Measurements from ENCODE around the gene CNOT1. TPM values are rescaled to one million over a fixed set of nuclear protein-coding genes. Genes with fewer than 3 reads are reported as not detected.

Gene CNOT1
- polyA plus RNA-seq, 1 experiment = 133 TPM

GRCh38 chr16:58655215-58655596 lies 25.6 kb upstream of the CNOT1 start:
- ChIA-PET CTCF (no interaction called here), POLR2A (no interaction called here)
- no peak overlapping the region for H3K4me3 ChIP-seq (ENCODE audit: low read depth, low read length)
- TF ChIP-seq, protein P1, sequence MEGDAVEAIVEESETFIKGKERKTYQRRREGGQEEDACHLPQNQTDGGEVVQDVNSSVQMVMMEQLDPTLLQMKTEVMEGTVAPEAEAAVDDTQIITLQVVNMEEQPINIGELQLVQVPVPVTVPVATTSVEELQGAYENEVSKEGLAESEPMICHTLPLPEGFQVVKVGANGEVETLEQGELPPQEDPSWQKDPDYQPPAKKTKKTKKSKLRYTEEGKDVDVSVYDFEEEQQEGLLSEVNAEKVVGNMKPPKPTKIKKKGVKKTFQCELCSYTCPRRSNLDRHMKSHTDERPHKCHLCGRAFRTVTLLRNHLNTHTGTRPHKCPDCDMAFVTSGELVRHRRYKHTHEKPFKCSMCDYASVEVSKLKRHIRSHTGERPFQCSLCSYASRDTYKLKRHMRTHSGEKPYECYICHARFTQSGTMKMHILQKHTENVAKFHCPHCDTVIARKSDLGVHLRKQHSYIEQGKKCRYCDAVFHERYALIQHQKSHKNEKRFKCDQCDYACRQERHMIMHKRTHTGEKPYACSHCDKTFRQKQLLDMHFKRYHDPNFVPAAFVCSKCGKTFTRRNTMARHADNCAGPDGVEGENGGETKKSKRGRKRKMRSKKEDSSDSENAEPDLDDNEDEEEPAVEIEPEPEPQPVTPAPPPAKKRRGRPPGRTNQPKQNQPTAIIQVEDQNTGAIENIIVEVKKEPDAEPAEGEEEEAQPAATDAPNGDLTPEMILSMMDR (IDR thresholded peaks at IDR 0.05; ENCODE audit: insufficient read depth, low read depth, low read length) = no peak
- H3K36me3 ChIP-seq (ENCODE audit: control insufficient read depth, insufficient read depth, low read length) = no peaks in the 10 kb centered on the region
- DNase-seq (ENCODE audit: low read depth) = no peak
- H3K27me3 ChIP-seq (ENCODE audit: control insufficient read depth, insufficient read depth, low read length) = no peaks in the 10 kb centered on the region; the same call in 1 of the 2 replicates

- H3K4me3 ChIP-seq (ENCODE audit: low read depth, low read length) = no peak overlapping the region
- H3K36me3 ChIP-seq (ENCODE audit: control insufficient read depth, insufficient read depth, low read length) = no peaks in the 10 kb centered on the region
- POLR2A ChIA-PET = no interaction called here
- no peaks in the 10 kb centered on the region; the same call in 1 of the 2 replicates for H3K27me3 ChIP-seq (ENCODE audit: control insufficient read depth, insufficient read depth, low read length)
- CTCF ChIA-PET = no interaction called here
- TF ChIP-seq, protein P1 (IDR thresholded peaks at IDR 0.05; ENCODE audit: insufficient read depth, low read depth, low read length) = no peak
- DNase-seq (ENCODE audit: low read depth) = no peak
Observed at GRCh38 chr16:58654560-58655214, 25.1 kb upstream of the CNOT1 start.

- H3K36me3 ChIP-seq (ENCODE audit: control insufficient read depth, insufficient read depth, low read length) = no peaks in the 10 kb centered on the region
- DNase-seq (ENCODE audit: low read depth) = no peak
- no peaks in the 10 kb centered on the region; the same call in 1 of the 2 replicates for H3K27me3 ChIP-seq (ENCODE audit: control insufficient read depth, insufficient read depth, low read length)
- ChIA-PET CTCF (interaction anchor here (0.6 to 2.6 kb wide), 5 partner anchors 8 to 1013 kb away, joined by 3 to 7 read pairs (median 4); no protein-coding TSS in a partner anchor), POLR2A (no interaction called here)
- TF ChIP-seq, protein P1 (IDR thresholded peaks at IDR 0.05; ENCODE audit: insufficient read depth, low read depth, low read length) = no peak
- H3K4me3 ChIP-seq (ENCODE audit: low read depth, low read length) = no peak overlapping the region
Observed at GRCh38 chr16:58652741-58653140, 23.1 kb upstream of the CNOT1 start.

GRCh38 chr16:58651965-58652348 lies 22.3 kb upstream of the CNOT1 start:
- H3K36me3 ChIP-seq (ENCODE audit: control insufficient read depth, insufficient read depth, low read length) = no peaks in the 10 kb centered on the region
- H3K27me3 ChIP-seq (ENCODE audit: control insufficient read depth, insufficient read depth, low read length) = no peaks in the 10 kb centered on the region; the same call in 1 of the 2 replicates
- TF ChIP-seq, protein P1 (IDR thresholded peaks at IDR 0.05; ENCODE audit: insufficient read depth, low read depth, low read length) = no peak
- no peak overlapping the region for H3K4me3 ChIP-seq (ENCODE audit: low read depth, low read length)
- ChIA-PET POLR2A (no interaction called here), CTCF (interaction anchor here (1.1 to 2.6 kb wide), 3 partner anchors 9 to 140 kb away, joined by 4 to 7 read pairs (median 6); no protein-coding TSS in a partner anchor)
- DNase-seq (ENCODE audit: low read depth) = no peak

GRCh38 chr16:58649707-58650106 lies 20.1 kb upstream of the CNOT1 start:
- Histone ChIP-seq H3K27me3 (ENCODE audit: control insufficient read depth, insufficient read depth, low read length) (no peaks in the 10 kb centered on the region; the same call in 1 of the 2 replicates), H3K4me3 (ENCODE audit: low read depth, low read length) (no peak overlapping the region), H3K36me3 (ENCODE audit: control insufficient read depth, insufficient read depth, low read length) (no peaks in the 10 kb centered on the region)
- CTCF ChIA-PET = no interaction called here
- POLR2A ChIA-PET = interaction anchor here (0.5 to 0.7 kb wide), 2 partner anchors 14 to 135 kb away, joined by 3 to 4 read pairs; no protein-coding TSS in a partner anchor
- DNase-seq (ENCODE audit: low read depth) = no peak
- TF ChIP-seq, protein P1 (IDR thresholded peaks at IDR 0.05; ENCODE audit: insufficient read depth, low read depth, low read length) = no peak
